ENCODE measurements around the gene MDGA2.

Gene MDGA2

GRCh38 chr14:47606566-47606965 is 68.8 kb downstream of the MDGA2 start:
- DNase-seq, result no peak

GRCh38 chr14:47596860-47597259 is 78.5 kb downstream of the MDGA2 start:
- DNase-seq, result no peak

- no peak for DNase-seq
These were observed 79.2 kb downstream of the MDGA2 start for GRCh38 chr14:47596232-47596631.

- DNase-seq, result no peak
These were observed 79.9 kb downstream of the MDGA2 start for GRCh38 chr14:47595552-47595951.

- no peak for DNase-seq
These were observed 84.5 kb downstream of the MDGA2 start for GRCh38 chr14:47590767-47591495.

GRCh38 chr14:47585447-47585846 is 90.0 kb downstream of the MDGA2 start:
- DNase-seq, result no peak

- no peak for DNase-seq
These were observed 108.1 kb downstream of the MDGA2 start for GRCh38 chr14:47567273-47567672.

- no peak for DNase-seq
These were observed 117.5 kb downstream of the MDGA2 start for GRCh38 chr14:47557894-47558293.

GRCh38 chr14:47555333-47555732 is 120.1 kb downstream of the MDGA2 start:
- DNase-seq, result no peak

- no peak for DNase-seq
These were observed 125.5 kb downstream of the MDGA2 start for GRCh38 chr14:47549886-47550285.

- DNase-seq, result no peak
These were observed 131.9 kb downstream of the MDGA2 start for GRCh38 chr14:47543459-47543858.

- DNase-seq, result no peak
These were observed 133.7 kb downstream of the MDGA2 start for GRCh38 chr14:47541662-47542061.

GRCh38 chr14:47539031-47539461 is 136.4 kb downstream of the MDGA2 start:
- no peak for DNase-seq

GRCh38 chr14:47536341-47536740 is 139.1 kb downstream of the MDGA2 start:
- DNase-seq, result no peak

- no peak for DNase-seq
These were observed 148.7 kb downstream of the MDGA2 start for GRCh38 chr14:47526591-47527244.

GRCh38 chr14:47524524-47524923 is 150.9 kb downstream of the MDGA2 start:
- no peak for DNase-seq

- no peak for DNase-seq
These were observed 155.0 kb downstream of the MDGA2 start for GRCh38 chr14:47520382-47520781.

- DNase-seq, result no peak
These were observed 163.6 kb downstream of the MDGA2 start for GRCh38 chr14:47511829-47512228.

- DNase-seq, result no peak
These were observed 165.4 kb downstream of the MDGA2 start for GRCh38 chr14:47509957-47510356.

- no peak for DNase-seq
These were observed 167.5 kb downstream of the MDGA2 start for GRCh38 chr14:47507861-47508260.

- no peak for DNase-seq
These were observed 175.0 kb downstream of the MDGA2 start for GRCh38 chr14:47500369-47500768.

GRCh38 chr14:47490766-47491165 is 184.6 kb downstream of the MDGA2 start:
- DNase-seq, result no peak

GRCh38 chr14:47490353-47490752 is 185.1 kb downstream of the MDGA2 start:
- DNase-seq, result no peak

GRCh38 chr14:47485421-47485820 is 190.0 kb downstream of the MDGA2 start:
- DNase-seq, result no peak

- DNase-seq, result no peak
These were observed 192.0 kb downstream of the MDGA2 start for GRCh38 chr14:47483449-47483848.
